Stimulated activated naive CD8-positive, alpha-beta T cell treated with anti-CD3 and anti-CD28 coated beads, Interleukin-15, Interleukin-2, amounts not matched to agents 100 ng/mL and 50 ng/mL, for 24 hours (primary cell): Measurements from ENCODE around the gene HLA-B.

Source experiments
- H3K27ac Mint-ChIP-seq: one replicate; pipeline ENCODE4 v1.8.0; 2021; ENCODE audit warnings: mild to moderate bottlenecking, mixed read lengths
- H3K27me3 Mint-ChIP-seq: one replicate; pipeline ENCODE4 v1.8.0; 2021; ENCODE audit warnings: mixed read lengths
- H3K36me3 Mint-ChIP-seq: one replicate; pipeline ENCODE4 v1.8.0; 2021; ENCODE audit warnings: low read depth, mixed read lengths
- H3K4me1 Mint-ChIP-seq: one replicate; pipeline ENCODE4 v1.8.0; 2021; ENCODE audit warnings: low read depth, mixed read lengths
- H3K4me3 Mint-ChIP-seq: one replicate; pipeline ENCODE4 v1.8.0; 2021; ENCODE audit warnings: mild to moderate bottlenecking, mixed read lengths
- H3K9me3 Mint-ChIP-seq: one replicate; pipeline ENCODE4 v1.8.0; 2021; ENCODE audit warnings: mixed read lengths

Gene HLA-B

GRCh38 chr6:31309641-31310040 lies 47.3 kb downstream of the HLA-B start:
- H3K9me3 Mint-ChIP-seq = no peaks in the 10 kb centered on the region

GRCh38 chr6:31308845-31309175 lies 48.2 kb downstream of the HLA-B start:
- H3K4me1 Mint-ChIP-seq = peaks cover 6% of the 10 kb centered on the region
- H3K36me3 Mint-ChIP-seq = no peaks in the 10 kb centered on the region
- H3K9me3 Mint-ChIP-seq = no peaks in the 10 kb centered on the region
- no peak overlapping the region for H3K4me3 Mint-ChIP-seq
- H3K27ac Mint-ChIP-seq = no peak overlapping the region
- H3K27me3 Mint-ChIP-seq = peaks cover 10% of the 10 kb centered on the region

More at GRCh38 chr6:31309641-31310040, 47.3 kb downstream of the HLA-B start:
- H3K4me3 Mint-ChIP-seq = peak overlapping the region; percentile 7
- H3K27me3 Mint-ChIP-seq = peaks cover 10% of the 10 kb centered on the region
- no peaks in the 10 kb centered on the region for H3K36me3 Mint-ChIP-seq
- H3K4me1 Mint-ChIP-seq = peaks cover 6% of the 10 kb centered on the region
- no peak overlapping the region for H3K27ac Mint-ChIP-seq

GRCh38 chr6:31308050-31308844 lies 48.7 kb downstream of the HLA-B start:
- H3K4me3 Mint-ChIP-seq = peak overlapping the region; percentile 62
- H3K27ac Mint-ChIP-seq = no peak overlapping the region
- peaks cover 10% of the 10 kb centered on the region for H3K27me3 Mint-ChIP-seq
- peaks cover 6% of the 10 kb centered on the region for H3K4me1 Mint-ChIP-seq
- H3K36me3 Mint-ChIP-seq = no peaks in the 10 kb centered on the region
- no peaks in the 10 kb centered on the region for H3K9me3 Mint-ChIP-seq

GRCh38 chr6:31307669-31308049 lies 49.3 kb downstream of the HLA-B start:
- Mint-ChIP-seq H3K36me3 (no peaks in the 10 kb centered on the region), H3K27ac (no peak overlapping the region), H3K4me1 (peaks cover 6% of the 10 kb centered on the region), H3K9me3 (no peaks in the 10 kb centered on the region), H3K27me3 (peaks cover 10% of the 10 kb centered on the region), H3K4me3 (peak overlapping the region; percentile 17)

- peaks cover 6% of the 10 kb centered on the region for H3K4me1 Mint-ChIP-seq
- H3K27me3 Mint-ChIP-seq = peaks cover 15% of the 10 kb centered on the region
- H3K36me3 Mint-ChIP-seq = no peaks in the 10 kb centered on the region
- H3K9me3 Mint-ChIP-seq = no peaks in the 10 kb centered on the region
- no peak overlapping the region for H3K27ac Mint-ChIP-seq
- H3K4me3 Mint-ChIP-seq = no peak overlapping the region
Measured at GRCh38 chr6:31305703-31306219, 51.2 kb downstream of the HLA-B start.

GRCh38 chr6:31304683-31305082 lies 52.3 kb downstream of the HLA-B start:
- Mint-ChIP-seq H3K4me3 (no peak overlapping the region), H3K9me3 (no peaks in the 10 kb centered on the region), H3K27ac (no peak overlapping the region), H3K27me3 (peaks cover 15% of the 10 kb centered on the region), H3K4me1 (peaks cover 5% of the 10 kb centered on the region), H3K36me3 (no peaks in the 10 kb centered on the region)
